Liver (tissue), 3 donors: Measurements from ENCODE around the gene SWT1.

Experiments used
- JUND ChIP-seq, 2 donors: IDR thresholded peaks; 2 replicates each; pipeline ENCODE4 v1.6.1; 2016; ENCODE audit warnings: antibody characterized with exemption in 2 of 2
- SP1 ChIP-seq: IDR thresholded peaks from 2 replicates; pipeline ENCODE4 v1.6.1; 2018; ENCODE audit warnings: antibody characterized with exemption, mild to moderate bottlenecking
- TAF1 ChIP-seq: conservative IDR thresholded peaks from 2 replicates; pipeline ENCODE4 v1.6.1; 2016; ENCODE audit warnings: antibody characterized with exemption, mild to moderate bottlenecking
- TF ChIP-seq, protein P1 (sequence below): fragments of 150-350 bp; IDR thresholded peaks from 2 replicates; pipeline ENCODE4 v1.5.1; 2017; ENCODE audit warnings: improper control_type of control experiment, low read depth, low read length; ENCODE audit not compliant: missing input control
- TF ChIP-seq, protein P2 (sequence below): IDR thresholded peaks from 2 replicates; pipeline ENCODE4 v1.6.1; 2016; ENCODE audit warnings: antibody characterized with exemption, mild to moderate bottlenecking
- donor health status: healthy.
- donor health status: healthy.

DNA sequence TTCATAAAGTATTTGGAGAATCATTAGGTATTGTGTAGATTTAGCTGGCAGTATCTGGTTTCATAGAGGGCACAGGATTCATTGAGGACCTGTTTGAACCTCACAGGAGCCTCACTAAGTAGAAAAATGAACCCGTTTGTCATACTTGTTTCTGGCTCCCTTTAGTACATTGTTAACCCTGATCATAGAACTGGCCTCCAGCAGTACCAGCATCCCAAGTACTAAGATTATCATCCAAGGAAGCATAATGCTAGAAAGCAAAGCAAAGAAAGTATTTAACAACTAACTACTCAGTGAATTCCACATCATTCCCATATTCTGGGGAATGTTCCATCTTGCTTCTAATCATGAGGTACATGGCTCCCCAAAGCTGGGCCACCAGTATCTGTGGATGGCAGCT is 105.2 kb downstream of the SWT1 start:
- TF ChIP-seq, protein P1, sequence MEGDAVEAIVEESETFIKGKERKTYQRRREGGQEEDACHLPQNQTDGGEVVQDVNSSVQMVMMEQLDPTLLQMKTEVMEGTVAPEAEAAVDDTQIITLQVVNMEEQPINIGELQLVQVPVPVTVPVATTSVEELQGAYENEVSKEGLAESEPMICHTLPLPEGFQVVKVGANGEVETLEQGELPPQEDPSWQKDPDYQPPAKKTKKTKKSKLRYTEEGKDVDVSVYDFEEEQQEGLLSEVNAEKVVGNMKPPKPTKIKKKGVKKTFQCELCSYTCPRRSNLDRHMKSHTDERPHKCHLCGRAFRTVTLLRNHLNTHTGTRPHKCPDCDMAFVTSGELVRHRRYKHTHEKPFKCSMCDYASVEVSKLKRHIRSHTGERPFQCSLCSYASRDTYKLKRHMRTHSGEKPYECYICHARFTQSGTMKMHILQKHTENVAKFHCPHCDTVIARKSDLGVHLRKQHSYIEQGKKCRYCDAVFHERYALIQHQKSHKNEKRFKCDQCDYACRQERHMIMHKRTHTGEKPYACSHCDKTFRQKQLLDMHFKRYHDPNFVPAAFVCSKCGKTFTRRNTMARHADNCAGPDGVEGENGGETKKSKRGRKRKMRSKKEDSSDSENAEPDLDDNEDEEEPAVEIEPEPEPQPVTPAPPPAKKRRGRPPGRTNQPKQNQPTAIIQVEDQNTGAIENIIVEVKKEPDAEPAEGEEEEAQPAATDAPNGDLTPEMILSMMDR: no peak
- TF ChIP-seq, protein P2, sequence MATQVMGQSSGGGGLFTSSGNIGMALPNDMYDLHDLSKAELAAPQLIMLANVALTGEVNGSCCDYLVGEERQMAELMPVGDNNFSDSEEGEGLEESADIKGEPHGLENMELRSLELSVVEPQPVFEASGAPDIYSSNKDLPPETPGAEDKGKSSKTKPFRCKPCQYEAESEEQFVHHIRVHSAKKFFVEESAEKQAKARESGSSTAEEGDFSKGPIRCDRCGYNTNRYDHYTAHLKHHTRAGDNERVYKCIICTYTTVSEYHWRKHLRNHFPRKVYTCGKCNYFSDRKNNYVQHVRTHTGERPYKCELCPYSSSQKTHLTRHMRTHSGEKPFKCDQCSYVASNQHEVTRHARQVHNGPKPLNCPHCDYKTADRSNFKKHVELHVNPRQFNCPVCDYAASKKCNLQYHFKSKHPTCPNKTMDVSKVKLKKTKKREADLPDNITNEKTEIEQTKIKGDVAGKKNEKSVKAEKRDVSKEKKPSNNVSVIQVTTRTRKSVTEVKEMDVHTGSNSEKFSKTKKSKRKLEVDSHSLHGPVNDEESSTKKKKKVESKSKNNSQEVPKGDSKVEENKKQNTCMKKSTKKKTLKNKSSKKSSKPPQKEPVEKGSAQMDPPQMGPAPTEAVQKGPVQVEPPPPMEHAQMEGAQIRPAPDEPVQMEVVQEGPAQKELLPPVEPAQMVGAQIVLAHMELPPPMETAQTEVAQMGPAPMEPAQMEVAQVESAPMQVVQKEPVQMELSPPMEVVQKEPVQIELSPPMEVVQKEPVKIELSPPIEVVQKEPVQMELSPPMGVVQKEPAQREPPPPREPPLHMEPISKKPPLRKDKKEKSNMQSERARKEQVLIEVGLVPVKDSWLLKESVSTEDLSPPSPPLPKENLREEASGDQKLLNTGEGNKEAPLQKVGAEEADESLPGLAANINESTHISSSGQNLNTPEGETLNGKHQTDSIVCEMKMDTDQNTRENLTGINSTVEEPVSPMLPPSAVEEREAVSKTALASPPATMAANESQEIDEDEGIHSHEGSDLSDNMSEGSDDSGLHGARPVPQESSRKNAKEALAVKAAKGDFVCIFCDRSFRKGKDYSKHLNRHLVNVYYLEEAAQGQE: no peak
- TF ChIP-seq SP1 (no peak), JUND (IDR thresholded peaks at IDR 0.05) (no peak), TAF1 (no peak)
